ENCODE data around the gene ACBD3.

ACBD3 gene

DNA sequence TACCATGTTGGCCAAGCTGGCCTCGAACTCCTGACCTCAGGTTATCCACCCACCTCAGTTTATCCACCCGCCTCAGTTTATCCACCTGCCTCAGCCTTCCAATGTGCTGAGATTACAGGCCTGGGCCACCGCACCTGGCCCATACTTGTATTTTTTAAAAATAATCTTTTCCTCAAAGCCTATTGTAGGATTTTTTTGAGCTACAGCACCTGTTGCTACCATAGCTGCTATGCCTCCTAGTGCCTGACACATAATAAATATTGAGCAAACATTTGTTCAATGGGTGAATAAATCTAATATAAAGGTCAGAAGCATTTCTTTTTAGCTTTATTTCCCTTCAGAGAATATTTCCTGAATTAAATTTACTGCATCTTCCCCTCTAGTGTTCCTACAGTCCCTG, 15.7 kb upstream of the ACBD3 start:
- POLR2A ChIA-PET = no interaction called here
- Histone ChIP-seq H3K36me3 (ENCODE audit: control insufficient read depth in 4 of 4, insufficient read depth in 4 of 4, low read length in 3 of 4) (no peaks in the 10 kb centered on the region), H3K4me3 (ENCODE audit: control insufficient read depth in 1 of 7, extremely low read depth in 1 of 7, insufficient read depth in 4 of 7, low read depth in 2 of 7, low read length in 6 of 7) (no peak overlapping the region), H3K9me3 (ENCODE audit: control extremely low read depth in 1 of 5, control insufficient read depth in 4 of 5, insufficient read depth in 2 of 5, low read depth in 1 of 5, low read length in 4 of 5) (no peaks in the 10 kb centered on the region), H3K27me3 (replicated peaks in 2 of 5; ENCODE audit: control insufficient read depth in 4 of 5, insufficient read depth in 5 of 5, low read length in 4 of 5) (no peaks in the 10 kb centered on the region), H3K27ac (ENCODE audit: insufficient read depth in 1 of 2, low read depth in 1 of 2, low read length in 2 of 2, poor library complexity in 1 of 2, severe bottlenecking in 2 of 2) (no peak overlapping the region), H3K4me1 (ENCODE audit: control extremely low read depth in 1 of 4, control insufficient read depth in 4 of 4, insufficient read depth in 4 of 4, low read length in 3 of 4) (peaks cover 0 to 3% (median 0%) of the 10 kb centered on the region in 4 experiments)
- DNase-seq = no peak
- CTCF ChIA-PET = interaction anchor here (1.0 to 3.8 kb wide), 7 partner anchors 10 to 347 kb away, joined by 3 to 30 read pairs (median 4); partner anchors contain the start of gene STUM
- 100% methylated on average over 1 of the region's 3 CpGs for WGBS (ENCODE audit: insufficient coverage)

GRCh38 chr1:226201029-226201593, 14.6 kb upstream of the ACBD3 start:
- peak; percentile 33 to 55 (median 54) for DNase-seq

GRCh38 chr1:226199971-226200370, 13.4 kb upstream of the ACBD3 start:
- no peak for DNase-seq
- Histone ChIP-seq H3K36me3 (ENCODE audit: control insufficient read depth in 4 of 4, insufficient read depth in 4 of 4, low read length in 3 of 4) (no peaks in the 10 kb centered on the region), H3K27me3 (replicated peaks in 2 of 5; ENCODE audit: control insufficient read depth in 4 of 5, insufficient read depth in 5 of 5, low read length in 4 of 5) (no peaks in the 10 kb centered on the region), H3K4me1 (ENCODE audit: control extremely low read depth in 1 of 4, control insufficient read depth in 4 of 4, insufficient read depth in 4 of 4, low read length in 3 of 4) (peaks cover 0 to 3% (median 0%) of the 10 kb centered on the region in 4 experiments), H3K9me3 (ENCODE audit: control extremely low read depth in 1 of 5, control insufficient read depth in 4 of 5, insufficient read depth in 2 of 5, low read depth in 1 of 5, low read length in 4 of 5) (no peaks in the 10 kb centered on the region), H3K27ac (ENCODE audit: insufficient read depth in 1 of 2, low read depth in 1 of 2, low read length in 2 of 2, poor library complexity in 1 of 2, severe bottlenecking in 2 of 2) (no peak overlapping the region), H3K4me3 (ENCODE audit: control insufficient read depth in 1 of 7, extremely low read depth in 1 of 7, insufficient read depth in 4 of 7, low read depth in 2 of 7, low read length in 6 of 7) (no peak overlapping the region)
- WGBS (ENCODE audit: insufficient coverage) = 75% methylated on average over 1 of the region's 2 CpGs
- ChIA-PET CTCF (interaction anchor here (1.0 to 3.8 kb wide), 7 partner anchors 12 to 137 kb away, joined by 3 to 30 read pairs (median 9); no protein-coding TSS in a partner anchor), POLR2A (interaction anchor here (0.8 kb wide), 1 partner anchor 15 kb away, joined by 7 read pairs; no protein-coding TSS in a partner anchor)

More at GRCh38 chr1:226201029-226201593, 14.6 kb upstream of the ACBD3 start:
- 65% methylated on average over 2 of the region's 5 CpGs for WGBS (ENCODE audit: insufficient coverage)
- Histone ChIP-seq H3K4me3 (ENCODE audit: control insufficient read depth in 1 of 7, extremely low read depth in 1 of 7, insufficient read depth in 4 of 7, low read depth in 2 of 7, low read length in 6 of 7) (no peak overlapping the region), H3K9me3 (ENCODE audit: control extremely low read depth in 1 of 5, control insufficient read depth in 4 of 5, insufficient read depth in 2 of 5, low read depth in 1 of 5, low read length in 4 of 5) (no peaks in the 10 kb centered on the region), H3K27me3 (replicated peaks in 2 of 5; ENCODE audit: control insufficient read depth in 4 of 5, insufficient read depth in 5 of 5, low read length in 4 of 5) (no peaks in the 10 kb centered on the region), H3K27ac (ENCODE audit: insufficient read depth in 1 of 2, low read depth in 1 of 2, low read length in 2 of 2, poor library complexity in 1 of 2, severe bottlenecking in 2 of 2) (no peak overlapping the region), H3K36me3 (ENCODE audit: control insufficient read depth in 4 of 4, insufficient read depth in 4 of 4, low read length in 3 of 4) (no peaks in the 10 kb centered on the region), H3K4me1 (ENCODE audit: control extremely low read depth in 1 of 4, control insufficient read depth in 4 of 4, insufficient read depth in 4 of 4, low read length in 3 of 4) (peaks cover 0 to 3% (median 0%) of the 10 kb centered on the region in 4 experiments)
- CTCF ChIA-PET = interaction anchor here (0.7 to 3.8 kb wide), 10 partner anchors 9 to 572 kb away, joined by 3 to 30 read pairs (median 4); no protein-coding TSS in a partner anchor
- POLR2A ChIA-PET = no interaction called here

DNA sequence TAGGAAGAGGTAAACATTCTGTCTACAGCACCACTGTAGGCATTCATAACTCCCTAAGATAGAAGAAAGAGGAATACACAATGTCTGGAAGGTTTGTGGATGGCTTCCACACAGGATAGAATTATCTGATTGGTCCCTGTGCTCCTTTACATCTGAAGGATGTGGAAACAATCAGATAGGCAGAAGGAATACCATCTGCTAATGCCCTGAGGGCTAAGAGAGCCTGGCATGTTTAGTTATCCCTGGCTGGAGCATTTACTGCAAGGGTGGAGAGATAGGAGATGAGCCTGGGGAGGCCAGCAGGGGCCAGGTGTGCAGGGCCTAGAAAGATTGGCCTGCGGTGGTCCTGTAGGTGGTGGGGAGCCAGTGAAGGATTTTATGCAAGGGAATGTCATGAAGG, 8.6 kb upstream of the ACBD3 start:
- POLR2A ChIA-PET = no interaction called here
- no peak for DNase-seq
- Histone ChIP-seq H3K36me3 (ENCODE audit: control insufficient read depth in 4 of 4, insufficient read depth in 4 of 4, low read length in 3 of 4) (no peaks in the 10 kb centered on the region), H3K4me1 (ENCODE audit: control extremely low read depth in 1 of 4, control insufficient read depth in 4 of 4, insufficient read depth in 4 of 4, low read length in 3 of 4) (peaks cover 0 to 3% (median 0%) of the 10 kb centered on the region in 4 experiments), H3K4me3 (ENCODE audit: control insufficient read depth in 1 of 7, extremely low read depth in 1 of 7, insufficient read depth in 4 of 7, low read depth in 2 of 7, low read length in 6 of 7) (no peak overlapping the region), H3K27me3 (replicated peaks in 2 of 5; ENCODE audit: control insufficient read depth in 4 of 5, insufficient read depth in 5 of 5, low read length in 4 of 5) (no peaks in the 10 kb centered on the region), H3K9me3 (ENCODE audit: control extremely low read depth in 1 of 5, control insufficient read depth in 4 of 5, insufficient read depth in 2 of 5, low read depth in 1 of 5, low read length in 4 of 5) (no peaks in the 10 kb centered on the region), H3K27ac (ENCODE audit: insufficient read depth in 1 of 2, low read depth in 1 of 2, low read length in 2 of 2, poor library complexity in 1 of 2, severe bottlenecking in 2 of 2) (no peak overlapping the region)
- CTCF ChIA-PET = interaction anchor here (1.2 to 6.9 kb wide), 4 partner anchors 10 to 96 kb away, joined by 4 to 89 read pairs (median 9); no protein-coding TSS in a partner anchor
- 100% methylated on average over 1 of the region's 1 CpG for WGBS (ENCODE audit: insufficient coverage)

DNA sequence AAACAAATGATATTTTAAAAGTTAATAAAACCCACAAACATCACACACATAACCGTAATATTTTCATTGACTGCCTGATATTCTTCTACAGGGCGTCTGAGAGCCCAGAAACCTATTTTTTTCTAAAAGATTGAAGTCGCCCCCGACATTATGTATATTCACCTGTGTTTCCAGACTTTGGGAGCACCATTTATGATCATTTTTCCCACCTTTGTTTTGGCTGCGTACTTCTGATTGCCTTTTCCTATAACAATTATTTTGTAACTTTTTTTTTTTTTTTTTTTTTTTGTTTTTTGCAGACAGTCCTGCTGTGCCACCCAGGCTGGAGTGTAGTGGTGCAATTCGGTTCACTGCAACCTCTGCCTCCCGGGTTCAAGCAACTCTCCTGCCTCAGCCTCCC, 839 bp upstream of the ACBD3 start:
- ChIA-PET CTCF (no interaction called here), POLR2A (interaction anchor here (0.7 kb wide), 1 partner anchor 753 kb away, joined by 3 read pairs; the partner anchor contains the start of gene COQ8A)

DNA sequence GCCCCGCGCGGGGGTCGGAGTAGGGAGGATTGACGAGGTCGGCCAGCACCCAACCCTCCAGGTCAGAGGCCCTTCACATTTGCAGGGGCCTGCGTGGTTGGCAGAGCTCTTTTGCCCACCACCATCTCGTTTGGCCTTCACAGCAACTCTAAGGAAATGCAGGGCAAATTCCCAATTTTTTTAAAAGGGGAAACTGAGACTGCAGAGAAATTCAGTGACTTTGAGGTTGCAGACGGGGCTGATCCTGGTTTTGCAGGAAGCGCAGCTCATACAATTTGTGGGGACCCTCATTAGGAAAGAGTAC, 430 bp upstream of the ACBD3 start:
- Histone ChIP-seq H3K27ac (ENCODE audit: insufficient read depth in 1 of 2, low read depth in 1 of 2, low read length in 2 of 2, poor library complexity in 1 of 2, severe bottlenecking in 2 of 2) (peak overlapping the region; percentile 68 to 87), H3K4me3 (ENCODE audit: control insufficient read depth in 1 of 7, extremely low read depth in 1 of 7, insufficient read depth in 4 of 7, low read depth in 2 of 7, low read length in 6 of 7) (peak overlapping the region; percentile 41 to 95 (median 93)), H3K27me3 (replicated peaks in 2 of 5; ENCODE audit: control insufficient read depth in 4 of 5, insufficient read depth in 5 of 5, low read length in 4 of 5) (no peaks in the 10 kb centered on the region), H3K36me3 (ENCODE audit: control insufficient read depth in 4 of 4, insufficient read depth in 4 of 4, low read length in 3 of 4) (no peaks in the 10 kb centered on the region), H3K4me1 (ENCODE audit: control extremely low read depth in 1 of 4, control insufficient read depth in 4 of 4, insufficient read depth in 4 of 4, low read length in 3 of 4) (peaks cover 17 to 34% (median 29%) of the 10 kb centered on the region in 4 experiments), H3K9me3 (ENCODE audit: control extremely low read depth in 1 of 5, control insufficient read depth in 4 of 5, insufficient read depth in 2 of 5, low read depth in 1 of 5, low read length in 4 of 5) (no peaks in the 10 kb centered on the region)
- WGBS (ENCODE audit: insufficient coverage) = 0% methylated on average over 9 of the region's 10 CpGs
- no peak for DNase-seq
- CTCF ChIA-PET = no interaction called here
- POLR2A ChIA-PET = interaction anchor here (0.7 kb wide), 1 partner anchor 753 kb away, joined by 3 read pairs; the partner anchor contains the start of gene COQ8A

More for the DNA sequence above, 839 bp upstream of the ACBD3 start:
- no peak for DNase-seq
- H3K36me3 ChIP-seq (ENCODE audit: control insufficient read depth in 4 of 4, insufficient read depth in 4 of 4, low read length in 3 of 4) = no peaks in the 10 kb centered on the region
- peaks cover 17 to 31% (median 26%) of the 10 kb centered on the region in 4 experiments for H3K4me1 ChIP-seq (ENCODE audit: control extremely low read depth in 1 of 4, control insufficient read depth in 4 of 4, insufficient read depth in 4 of 4, low read length in 3 of 4)
- WGBS (ENCODE audit: insufficient coverage) = 80% methylated on average over 3 of the region's 7 CpGs
- H3K27ac ChIP-seq (ENCODE audit: insufficient read depth in 1 of 2, low read depth in 1 of 2, low read length in 2 of 2, poor library complexity in 1 of 2, severe bottlenecking in 2 of 2) = peak overlapping the region; percentile 68 to 87
- H3K27me3 ChIP-seq (replicated peaks in 2 of 5; ENCODE audit: control insufficient read depth in 4 of 5, insufficient read depth in 5 of 5, low read length in 4 of 5) = no peaks in the 10 kb centered on the region
- peak overlapping the region in 6 of 7 experiments; percentile 76 to 95 (median 94) for H3K4me3 ChIP-seq (ENCODE audit: control insufficient read depth in 1 of 7, extremely low read depth in 1 of 7, insufficient read depth in 4 of 7, low read depth in 2 of 7, low read length in 6 of 7)
- H3K9me3 ChIP-seq (ENCODE audit: control extremely low read depth in 1 of 5, control insufficient read depth in 4 of 5, insufficient read depth in 2 of 5, low read depth in 1 of 5, low read length in 4 of 5) = no peaks in the 10 kb centered on the region

All from common myeloid progenitor, CD34-positive (primary cell).